Measurements from ENCODE around the gene CPS1.

DNA sequence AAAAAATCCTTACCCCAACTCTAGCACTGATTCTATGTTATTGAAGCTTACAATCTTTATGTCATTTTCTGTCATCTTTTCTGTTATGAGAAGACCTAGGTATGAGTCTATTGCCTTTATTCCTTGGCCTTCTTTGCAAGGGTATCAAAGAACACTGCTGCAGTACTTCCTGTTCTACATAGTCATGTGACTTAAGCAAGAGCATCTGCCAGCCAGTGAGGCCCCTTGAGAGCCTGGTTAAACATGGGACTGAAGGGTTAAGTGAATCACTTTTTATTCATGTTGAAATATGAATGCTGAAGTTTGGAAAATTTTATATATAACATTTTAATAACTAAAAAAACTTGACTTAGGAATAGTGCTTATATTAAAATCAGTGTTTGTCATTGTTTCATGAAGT is 844 bp upstream of the CPS1 start:
- no peak for TF ChIP-seq SUZ12 (IDR thresholded peaks at IDR 0.05)
- TF ChIP-seq BHLHE40 (IDR thresholded peaks at IDR 0.05; ENCODE audit: borderline replicate concordance): no peak
- no peak for TF ChIP-seq ELF4 (IDR thresholded peaks at IDR 0.05)
- no peak for TF ChIP-seq TARDBP (IDR thresholded peaks at IDR 0.05)
- TF ChIP-seq CTBP1 (IDR thresholded peaks at IDR 0.05; ENCODE audit: borderline replicate concordance): no peak
- no peak for TF ChIP-seq FOXK2 (IDR thresholded peaks at IDR 0.05)
- TF ChIP-seq PKNOX1 (IDR thresholded peaks at IDR 0.05): no peak
- no peak for TF ChIP-seq HDGF (IDR thresholded peaks at IDR 0.05; ENCODE audit: borderline replicate concordance)
- TF ChIP-seq SP1 (IDR thresholded peaks at IDR 0.05): no peak
- TF ChIP-seq ARNT (IDR thresholded peaks at IDR 0.05): no peak
- no peak for TF ChIP-seq FOXM1 (IDR thresholded peaks at IDR 0.05; ENCODE audit: borderline replicate concordance)
- TF ChIP-seq LEF1 (IDR thresholded peaks at IDR 0.05; ENCODE audit: borderline replicate concordance): no peak

Data from HEK293T (cell line).